ENCODE measurements around the gene C4BPB. TPM values are rescaled to one million over a fixed set of nuclear protein-coding genes. Genes with fewer than 3 reads are reported as not detected.

C4BPB gene
- total RNA-seq, 4 donors from 2014 or later, result 5.3 to 18.1 (median 8.6) TPM; not detected in 1

- no peaks in the 10 kb centered on the region for H3K27me3 ChIP-seq
- no peak overlapping the region for H3K27ac ChIP-seq
- H3K4me1 ChIP-seq, result no peaks in the 10 kb centered on the region
- no peaks in the 10 kb centered on the region for H3K9me3 ChIP-seq
- no peaks in the 10 kb centered on the region for H3K36me3 ChIP-seq
- TF ChIP-seq POLR2A (IDR thresholded peaks at IDR 0.05) (no peak), CTCF (IDR thresholded peaks at IDR 0.05) (no peak)
- peak in 1 of 3 donors; percentile 52 for DNase-seq
- H3K4me3 ChIP-seq, result no peak overlapping the region
Measured at GRCh38 chr1:207109004-207109403, 20.3 kb downstream of the C4BPB start.

- Histone ChIP-seq H3K9me3 (no peaks in the 10 kb centered on the region), H3K27ac (no peak overlapping the region), H3K36me3 (no peaks in the 10 kb centered on the region), H3K4me3 (no peak overlapping the region), H3K27me3 (no peaks in the 10 kb centered on the region), H3K4me1 (no peaks in the 10 kb centered on the region)
- no peak for DNase-seq
- TF ChIP-seq POLR2A (IDR thresholded peaks at IDR 0.05), result no peak
- TF ChIP-seq CTCF (IDR thresholded peaks at IDR 0.05), result no peak
Measured at GRCh38 chr1:207112616-207113296, 24.1 kb downstream of the C4BPB start.

- Histone ChIP-seq H3K27ac (no peak overlapping the region), H3K27me3 (no peaks in the 10 kb centered on the region), H3K36me3 (no peaks in the 10 kb centered on the region), H3K9me3 (no peaks in the 10 kb centered on the region), H3K4me3 (no peak overlapping the region), H3K4me1 (no peaks in the 10 kb centered on the region)
- DNase-seq, result no peak
- no peak for TF ChIP-seq CTCF (IDR thresholded peaks at IDR 0.05)
- no peak for TF ChIP-seq POLR2A (IDR thresholded peaks at IDR 0.05)
Measured at GRCh38 chr1:207115269-207115668, 26.6 kb downstream of the C4BPB start.

- TF ChIP-seq POLR2A (IDR thresholded peaks at IDR 0.05) (no peak), CTCF (IDR thresholded peaks at IDR 0.05) (no peak)
- DNase-seq, result no peak
- Histone ChIP-seq H3K4me3 (no peak overlapping the region), H3K27me3 (no peaks in the 10 kb centered on the region), H3K27ac (no peak overlapping the region), H3K9me3 (peaks cover 0 to 23% (median 4%) of the 10 kb centered on the region in 4 donors), H3K4me1 (no peaks in the 10 kb centered on the region), H3K36me3 (no peaks in the 10 kb centered on the region)
Measured at GRCh38 chr1:207124389-207124788, 35.7 kb downstream of the C4BPB start.

- Histone ChIP-seq H3K27me3 (no peaks in the 10 kb centered on the region), H3K4me3 (no peak overlapping the region), H3K4me1 (no peaks in the 10 kb centered on the region), H3K9me3 (peaks cover 0 to 25% (median 4%) of the 10 kb centered on the region in 4 donors), H3K27ac (no peak overlapping the region), H3K36me3 (no peaks in the 10 kb centered on the region)
- DNase-seq, result no peak
- TF ChIP-seq CTCF (IDR thresholded peaks at IDR 0.05) (no peak), POLR2A (IDR thresholded peaks at IDR 0.05) (no peak)
Measured at GRCh38 chr1:207128336-207128921, 39.8 kb downstream of the C4BPB start.

Measured in Peyer's patch (tissue), 4 donors.